Measurements from ENCODE around the gene FNBP1. TPM values are rescaled to one million over a fixed set of nuclear protein-coding genes. Genes with fewer than 3 reads are reported as not detected.
"Not testable (repeated sequence)": the region's sequence is repeated elsewhere in the genome, so short reads cannot be mapped to it uniquely, and the experiment has no call there.

The FNBP1 gene
- total RNA-seq, 1 experiment from 2014 or later = 15.8 TPM

DNA sequence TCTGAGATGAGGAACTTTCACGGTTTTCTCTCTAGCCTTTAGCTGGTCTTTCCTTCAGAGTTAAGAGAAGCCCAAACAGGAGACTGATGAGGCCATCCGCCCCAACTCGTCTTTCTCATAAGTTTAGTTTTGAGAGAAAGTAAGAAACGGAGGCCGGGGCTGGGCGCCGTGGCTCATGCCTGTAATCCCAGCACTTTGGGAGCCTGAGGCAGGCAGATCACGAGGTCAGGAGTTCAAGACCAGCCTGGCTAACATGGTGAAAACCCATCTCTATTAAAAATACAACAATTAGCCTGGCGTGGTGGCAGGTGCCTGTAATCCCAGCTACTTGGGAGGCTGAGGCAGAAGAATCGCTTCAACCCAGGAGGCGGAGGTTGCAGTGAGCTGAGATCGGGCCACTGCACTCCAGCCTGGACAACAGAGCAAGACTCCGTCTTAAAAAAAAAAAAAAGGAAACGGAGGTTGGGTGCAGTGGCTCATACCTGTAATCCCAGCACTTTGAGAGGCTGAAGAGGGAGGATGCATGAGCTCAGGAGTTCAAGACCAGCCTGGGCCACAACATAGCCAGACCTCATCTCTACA, 152.2 kb downstream of the FNBP1 start:
- not testable (repeated sequence) for DNase-seq (ENCODE audit: low read depth)

DNA sequence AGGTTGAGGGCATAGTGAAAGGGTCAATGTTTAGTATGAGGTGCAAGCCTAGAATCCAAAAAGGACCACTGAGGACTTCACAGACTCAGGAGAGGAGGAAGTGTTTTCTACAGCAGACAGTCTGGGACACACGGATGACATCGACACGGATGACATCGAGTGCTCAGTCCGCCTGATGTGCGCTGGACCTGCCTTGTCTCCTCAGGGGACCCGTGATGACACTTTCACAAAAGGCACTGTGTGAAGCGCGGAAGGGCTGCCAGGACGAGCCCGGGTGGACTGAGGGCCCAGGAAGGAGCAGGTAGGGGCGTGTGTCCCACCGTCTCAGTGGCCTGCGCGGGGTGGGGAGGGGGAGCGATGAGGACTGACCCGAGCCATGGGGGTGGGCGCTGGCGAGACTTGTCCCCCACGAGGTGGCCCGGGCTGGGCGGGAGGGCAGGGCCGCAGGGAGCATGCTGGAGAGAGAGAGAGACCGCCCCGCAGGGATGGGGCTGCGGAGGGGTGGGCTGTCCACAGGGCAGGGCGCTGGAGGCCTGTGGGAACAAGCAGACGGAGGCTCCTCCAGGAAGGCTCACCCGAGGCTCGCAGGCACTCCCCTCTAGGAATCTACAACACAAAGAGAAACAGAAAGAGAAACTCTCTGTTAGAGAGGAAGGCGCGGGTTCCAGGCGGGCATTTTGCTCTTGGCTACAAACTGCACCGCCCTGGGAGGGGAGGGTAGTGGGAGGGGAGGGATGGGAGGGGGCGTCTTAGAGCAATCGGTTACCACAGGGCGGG, 152.9 kb downstream of the FNBP1 start:
- DNase-seq (ENCODE audit: low read depth) = no peak

DNA sequence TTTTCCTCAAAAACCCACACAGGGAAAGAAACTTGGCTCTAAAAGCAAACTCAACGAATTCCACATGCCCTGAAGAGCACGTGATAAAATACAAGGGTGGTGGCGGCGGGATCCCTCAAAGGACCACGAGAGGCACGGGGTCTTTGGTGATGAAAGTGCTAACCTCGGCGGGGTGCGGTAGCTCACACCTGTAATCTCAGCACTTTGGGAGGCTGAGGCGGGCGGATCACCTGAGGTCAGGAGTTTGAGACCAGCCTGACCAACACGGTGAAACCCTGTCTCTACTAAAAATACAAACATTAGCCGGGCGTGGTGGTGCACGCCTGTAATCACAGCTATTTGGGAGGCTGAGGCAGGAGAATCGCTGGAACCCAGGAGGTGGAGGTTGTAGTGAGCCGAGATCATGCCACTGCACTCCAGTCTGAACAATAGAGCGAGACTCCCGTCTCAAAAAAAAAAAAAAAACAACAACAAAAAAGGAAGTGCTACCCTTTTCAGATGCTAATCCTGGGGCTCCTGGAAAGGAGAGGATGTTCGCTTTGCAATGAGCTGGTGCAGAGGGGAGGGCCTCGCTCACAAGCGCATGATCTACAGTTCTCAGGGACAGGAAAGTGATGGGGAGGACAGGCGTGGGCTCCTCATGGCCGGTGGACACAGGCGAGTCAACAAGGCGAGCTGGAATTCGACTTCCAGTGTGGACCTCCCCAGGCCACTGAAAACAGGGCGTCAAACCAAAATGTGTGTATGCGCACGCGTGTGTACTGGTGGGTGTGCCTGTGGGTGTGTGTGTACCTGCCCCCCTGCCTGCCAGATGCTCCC, 153.7 kb downstream of the FNBP1 start:
- DNase-seq (ENCODE audit: low read depth) = no peak

DNA sequence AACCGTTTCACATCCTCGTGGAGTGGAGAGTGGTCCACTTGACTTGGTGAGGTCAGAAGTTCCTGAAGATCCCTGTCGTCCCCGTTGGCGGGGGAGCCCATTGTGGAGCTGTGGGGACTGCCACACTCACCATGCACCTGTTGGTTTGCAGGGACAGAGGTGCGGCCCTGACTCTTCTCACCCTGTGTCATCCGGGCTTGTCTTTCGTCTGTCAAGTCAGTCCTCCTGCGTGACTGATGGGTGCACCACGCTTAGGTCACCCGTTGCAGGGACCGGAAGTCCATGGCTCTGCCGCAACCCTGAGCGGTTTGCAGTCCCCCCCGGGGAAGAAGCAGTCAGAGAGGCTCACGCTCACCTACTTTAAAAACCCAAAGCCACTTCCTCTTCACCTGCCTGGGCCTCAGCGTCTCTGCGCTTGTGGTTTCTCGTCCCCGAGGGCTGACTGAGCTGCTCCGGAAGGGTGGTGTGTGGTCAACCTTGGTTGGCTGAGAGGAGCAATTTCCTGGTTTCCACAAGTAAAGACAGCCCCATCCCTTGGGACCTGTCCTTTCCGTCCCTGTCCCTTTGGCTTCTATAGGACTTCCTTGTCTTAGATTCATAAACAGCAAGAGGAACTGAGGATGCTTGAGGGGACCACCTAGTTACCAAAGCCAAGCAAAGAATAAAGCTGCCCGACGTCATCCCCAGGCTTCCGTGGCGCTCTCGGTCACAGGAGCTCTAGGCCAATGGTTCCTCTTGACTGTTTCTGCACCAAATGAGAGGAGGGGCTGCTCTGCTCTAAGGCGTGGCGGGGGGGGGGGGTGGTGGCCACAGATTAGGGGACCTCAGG, 154.5 kb downstream of the FNBP1 start:
- no peak for DNase-seq (ENCODE audit: low read depth)

DNA sequence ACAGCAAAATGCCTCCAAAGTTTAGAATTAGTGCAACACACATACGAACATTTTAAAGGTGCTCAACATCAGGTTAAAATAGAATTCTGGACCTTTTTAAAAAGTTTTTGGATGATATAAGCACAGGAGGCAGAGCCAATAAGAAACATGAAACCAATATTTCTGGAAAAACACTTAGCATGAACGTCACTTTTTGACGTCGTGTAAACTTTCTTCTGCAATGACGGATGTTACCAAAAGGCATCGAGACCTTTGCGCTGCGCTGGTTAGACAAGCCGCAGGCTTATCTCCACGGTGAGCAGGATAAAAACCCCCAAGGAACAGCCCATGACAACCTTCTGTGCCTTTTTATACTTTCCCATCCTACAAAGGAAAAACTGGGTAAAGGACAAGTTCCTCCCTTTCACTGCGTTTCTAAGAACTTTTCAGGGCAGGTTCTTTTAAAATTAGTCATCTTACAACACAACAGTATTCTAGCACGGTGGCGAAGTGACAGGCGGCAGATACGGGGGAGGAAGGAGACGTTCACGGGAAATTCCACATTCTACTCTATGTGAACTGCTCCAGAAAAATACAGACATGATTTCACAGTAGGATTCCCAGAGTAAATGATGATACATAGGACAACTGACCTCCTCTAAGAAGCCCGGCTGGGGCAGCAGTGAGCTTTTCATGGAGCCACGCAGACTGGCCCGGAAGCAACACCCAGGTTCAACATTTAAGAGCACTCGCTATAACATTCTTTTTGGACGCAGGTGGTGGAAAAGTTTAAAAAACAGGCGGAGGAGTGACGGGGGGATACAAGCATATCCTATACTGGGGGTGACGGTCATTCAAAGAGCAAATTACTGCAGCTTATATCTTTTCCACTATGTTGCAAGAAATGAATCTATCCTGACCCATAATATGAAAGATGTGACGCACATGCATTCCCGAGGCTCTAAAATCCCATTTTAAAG, 155.4 kb downstream of the FNBP1 start:
- DNase-seq (ENCODE audit: low read depth) = peak; percentile 65

DNA sequence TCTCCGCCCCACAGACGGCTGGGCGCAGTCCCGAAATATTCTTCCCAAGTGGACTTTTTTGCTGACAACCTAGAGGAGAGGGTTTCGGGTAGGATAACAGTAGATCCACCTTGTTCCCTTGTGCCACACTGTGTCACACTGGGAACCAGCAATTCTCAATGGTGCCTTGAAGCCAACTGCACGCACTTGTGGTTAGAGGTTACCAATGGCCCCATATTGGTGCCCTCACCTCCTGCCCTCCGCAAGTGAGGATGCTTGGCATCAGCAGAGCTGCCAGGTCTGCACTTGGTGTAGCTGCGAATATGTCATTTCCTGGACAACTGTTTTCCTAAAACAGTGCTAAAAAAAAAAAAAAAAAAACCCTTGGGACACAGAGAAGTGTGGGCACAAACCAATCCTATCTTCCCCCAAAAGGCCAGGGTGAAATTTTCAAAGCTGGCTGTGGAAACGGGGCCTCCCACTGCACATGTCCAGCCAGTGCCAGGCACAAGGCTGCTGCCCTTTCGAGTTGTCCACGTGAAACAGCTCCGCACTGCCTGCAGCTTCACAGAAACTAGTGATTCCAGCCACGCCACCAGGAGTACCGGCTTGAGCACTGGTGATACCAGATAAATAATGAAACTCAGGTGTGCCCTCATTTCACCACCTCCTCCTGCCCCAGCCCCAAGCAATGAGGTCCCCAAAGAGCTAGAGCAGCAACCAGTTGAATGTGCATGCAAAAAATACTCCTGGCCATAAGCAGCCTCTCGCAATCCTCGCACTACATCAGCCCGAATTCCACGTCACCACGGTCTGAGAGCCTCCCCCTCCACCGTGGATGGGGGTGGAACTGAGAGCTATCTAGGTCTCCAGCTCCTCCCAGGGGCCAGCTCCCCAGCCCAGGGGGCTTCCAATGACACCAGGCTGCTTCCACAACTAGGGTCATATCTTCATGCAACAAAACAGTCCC, 156.5 kb downstream of the FNBP1 start:
- no peak for DNase-seq (ENCODE audit: low read depth)

DNA sequence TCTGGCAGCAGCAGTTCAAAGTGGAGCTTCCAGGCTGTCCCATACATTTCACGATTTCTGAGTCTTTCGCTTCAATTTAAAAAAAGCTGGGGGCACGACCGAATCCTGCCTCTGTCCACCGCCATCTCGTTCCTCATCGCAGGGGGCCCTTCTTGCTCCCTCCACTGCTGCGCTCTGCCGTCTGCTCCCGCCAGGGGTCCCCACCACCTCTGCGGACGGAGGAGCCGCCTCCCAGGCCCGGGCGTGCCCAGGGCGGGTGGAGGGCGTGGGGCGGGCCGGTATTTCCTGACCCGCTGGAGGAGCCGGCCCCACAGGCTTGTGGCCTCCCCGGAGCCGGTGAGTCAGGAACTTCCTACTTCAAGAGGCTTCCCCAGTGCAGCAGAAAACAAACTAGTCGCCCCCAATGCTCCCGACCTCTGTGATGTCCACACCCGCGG, 157.3 kb downstream of the FNBP1 start:
- DNase-seq (ENCODE audit: low read depth) = peak; percentile 98

DNA sequence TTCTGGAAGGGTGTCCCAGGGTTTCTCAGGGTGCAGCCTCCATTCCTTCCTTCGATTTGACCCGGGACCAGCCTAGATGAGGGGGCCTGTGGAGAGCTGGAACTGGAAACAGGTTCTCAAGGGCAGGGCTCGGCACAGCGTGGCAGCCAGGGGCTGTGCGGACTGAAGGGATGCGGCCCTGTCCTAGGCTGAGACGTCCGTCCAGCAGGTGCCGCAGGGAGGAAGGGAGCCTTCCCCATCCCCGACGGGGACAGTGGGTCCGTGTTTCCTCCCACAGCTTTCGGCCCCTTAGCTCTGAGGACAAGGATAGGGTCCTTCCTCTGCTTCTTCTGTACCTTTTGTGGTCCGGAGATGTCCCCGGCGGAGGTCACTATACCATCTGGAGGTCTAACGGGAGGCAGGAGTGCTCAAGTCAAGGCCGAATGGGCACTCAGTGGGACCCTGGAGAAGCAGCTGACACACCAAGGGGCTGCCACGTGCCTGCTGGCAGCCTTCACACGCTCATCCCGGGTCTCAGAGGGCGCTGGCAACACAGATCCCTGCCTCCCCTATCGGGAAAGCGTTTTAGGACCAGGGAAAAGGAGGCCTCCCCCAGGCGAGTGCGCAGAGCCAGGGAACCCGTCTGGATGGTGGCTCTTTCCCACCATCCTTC, 157.8 kb downstream of the FNBP1 start:
- DNase-seq (ENCODE audit: low read depth) = peak; percentile 31

DNA sequence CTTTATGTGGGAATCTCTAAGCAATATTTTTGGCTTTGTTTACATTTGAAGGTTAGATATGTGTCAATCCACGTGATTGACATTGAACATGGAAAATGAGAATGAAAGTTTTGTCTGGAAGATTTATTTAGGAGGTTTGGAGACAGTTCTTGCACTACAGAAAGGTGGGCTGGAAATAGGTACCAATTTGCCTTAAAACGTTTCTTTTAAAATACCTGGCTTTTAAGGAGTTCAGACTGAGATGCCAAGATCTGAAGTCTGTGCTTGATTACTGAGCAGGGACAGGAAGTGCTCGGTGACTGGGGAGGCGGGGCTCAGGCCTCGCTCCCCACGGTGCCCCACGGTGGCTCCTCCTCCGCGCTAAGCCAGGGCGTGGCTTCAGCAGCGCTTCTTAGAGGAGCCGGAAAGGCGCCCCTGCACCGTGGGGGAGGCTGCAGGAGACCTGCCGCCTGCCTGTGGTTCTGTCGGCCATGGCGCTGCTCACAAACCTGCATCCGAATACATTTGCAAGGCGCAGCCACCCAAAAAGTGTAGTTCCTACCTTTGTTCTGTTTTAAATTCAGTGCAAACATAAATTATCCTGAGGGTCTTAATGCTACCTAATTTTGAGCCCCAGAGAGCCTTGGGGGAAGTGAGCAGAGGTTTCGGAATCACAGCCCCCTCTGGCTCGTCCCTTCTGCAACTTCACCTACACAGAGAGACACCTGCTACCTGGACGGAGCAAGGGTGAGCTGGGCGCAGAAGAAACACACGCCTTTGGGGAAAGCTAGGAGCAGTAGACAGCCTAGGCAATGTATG, 158.6 kb downstream of the FNBP1 start:
- DNase-seq (ENCODE audit: low read depth) = peak; percentile 95

DNA sequence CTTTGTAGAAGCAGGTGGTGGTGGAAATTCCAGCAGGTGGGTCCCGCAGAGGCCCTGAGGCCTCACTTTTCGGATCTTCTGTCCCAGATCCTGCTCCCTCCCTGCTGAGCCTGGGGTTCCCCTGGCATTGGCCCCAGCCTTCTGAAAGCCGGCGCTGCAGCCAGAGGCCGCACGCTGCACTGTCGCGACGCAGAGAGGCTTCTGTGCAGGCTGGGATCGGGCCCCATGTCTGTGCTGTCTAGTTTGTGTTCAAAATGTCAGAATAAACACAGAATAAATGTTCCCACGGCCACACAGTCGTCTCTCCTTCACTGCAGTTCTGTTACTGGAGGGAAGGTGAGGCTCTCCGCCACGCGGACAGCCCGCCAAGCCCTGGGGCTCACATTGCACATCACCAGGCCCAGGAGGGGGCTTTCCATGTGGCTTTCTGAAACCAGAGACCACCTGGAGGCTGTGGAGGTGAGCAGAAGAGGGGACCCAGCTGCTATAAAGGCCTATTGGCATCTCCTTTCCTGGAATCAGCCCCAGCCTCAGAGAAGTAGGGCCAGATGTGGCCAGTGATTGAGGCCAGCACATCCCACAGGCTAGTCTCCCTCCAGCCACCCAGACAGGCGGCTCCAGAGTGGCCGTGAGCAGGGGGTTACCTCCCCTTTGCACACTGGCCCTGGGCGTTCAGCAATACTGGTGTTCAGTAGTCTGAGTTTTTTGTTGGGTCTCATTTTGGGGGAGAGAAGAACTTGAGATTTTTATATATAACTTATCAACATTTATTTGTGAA, 161.3 kb downstream of the FNBP1 start:
- no peak for DNase-seq (ENCODE audit: low read depth)

DNA sequence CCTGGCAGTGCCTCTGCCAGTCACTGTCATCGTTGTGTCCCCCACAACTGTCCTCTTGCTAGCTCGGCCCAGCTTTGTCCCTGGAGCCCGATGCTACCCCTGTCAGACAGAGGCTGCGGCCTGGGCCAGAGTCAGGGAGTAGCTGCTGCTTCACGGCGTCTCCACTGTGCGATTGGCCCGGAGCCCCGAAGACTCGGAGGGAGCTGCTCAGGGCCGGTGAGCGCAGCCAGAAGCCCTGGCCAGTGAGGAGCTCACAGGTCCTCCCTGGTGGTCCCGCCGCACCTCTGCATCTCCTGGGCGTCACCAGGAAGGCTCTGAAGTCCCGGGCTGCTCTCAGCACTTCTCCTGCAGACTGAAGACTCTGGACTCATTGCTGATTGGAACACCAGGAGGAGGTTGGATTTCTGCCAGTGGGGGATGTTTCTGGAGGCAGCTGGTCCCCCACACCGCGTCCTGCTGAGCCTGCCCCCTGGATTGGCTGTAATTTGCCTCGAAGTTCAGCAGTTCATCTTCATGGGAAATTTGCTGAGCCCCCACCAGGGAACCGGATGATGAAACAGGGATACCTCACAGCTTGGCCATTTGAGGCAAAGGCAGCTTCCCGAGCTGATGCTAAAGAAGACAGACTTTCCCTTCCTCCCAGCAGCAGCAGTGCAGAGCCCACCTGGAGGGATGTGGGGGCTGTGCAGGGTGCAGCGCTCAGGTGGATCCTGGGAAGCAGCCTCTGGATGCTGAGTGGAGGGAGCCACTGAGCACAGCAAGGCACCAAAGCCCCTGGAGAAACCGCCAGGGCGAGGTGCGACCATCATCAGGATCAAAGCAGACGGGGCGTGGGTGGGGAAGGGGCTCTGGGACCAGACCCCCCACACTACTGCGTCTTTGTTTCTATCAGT, 162.1 kb downstream of the FNBP1 start:
- DNase-seq (ENCODE audit: low read depth) = no peak

DNA sequence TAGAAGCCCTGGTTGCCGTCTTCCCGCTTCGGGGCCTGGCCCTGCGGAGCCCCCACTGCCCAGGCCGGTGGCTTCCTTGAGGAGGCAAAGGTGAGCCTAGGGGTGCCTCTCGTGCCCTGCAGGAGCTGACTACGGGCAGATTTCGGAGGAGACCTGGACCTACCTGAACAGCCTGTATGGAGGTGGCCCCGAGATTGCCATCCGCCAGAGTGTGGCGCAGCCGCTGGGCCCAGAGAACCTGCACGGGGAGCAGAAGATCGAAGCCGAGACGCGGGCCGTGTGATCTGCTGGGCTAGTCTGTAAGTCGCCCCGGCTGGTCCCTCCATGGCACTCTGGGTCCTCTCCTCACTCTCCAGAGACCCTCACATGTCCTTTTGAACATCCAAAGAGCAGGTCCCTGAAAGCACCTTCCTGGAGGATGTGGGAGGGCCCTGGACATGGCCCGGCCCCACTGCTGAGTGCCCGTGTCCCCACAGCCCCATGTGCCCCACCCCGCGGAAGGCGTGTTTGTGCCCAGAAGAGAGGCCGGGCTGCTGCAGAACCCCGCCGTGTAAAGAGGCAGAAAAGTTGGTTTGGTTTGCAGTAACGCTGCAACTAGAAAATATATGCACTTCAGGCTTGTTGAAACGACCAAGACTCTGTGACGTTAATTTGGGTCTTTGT, 162.9 kb downstream of the FNBP1 start:
- DNase-seq (ENCODE audit: low read depth) = no peak

DNA sequence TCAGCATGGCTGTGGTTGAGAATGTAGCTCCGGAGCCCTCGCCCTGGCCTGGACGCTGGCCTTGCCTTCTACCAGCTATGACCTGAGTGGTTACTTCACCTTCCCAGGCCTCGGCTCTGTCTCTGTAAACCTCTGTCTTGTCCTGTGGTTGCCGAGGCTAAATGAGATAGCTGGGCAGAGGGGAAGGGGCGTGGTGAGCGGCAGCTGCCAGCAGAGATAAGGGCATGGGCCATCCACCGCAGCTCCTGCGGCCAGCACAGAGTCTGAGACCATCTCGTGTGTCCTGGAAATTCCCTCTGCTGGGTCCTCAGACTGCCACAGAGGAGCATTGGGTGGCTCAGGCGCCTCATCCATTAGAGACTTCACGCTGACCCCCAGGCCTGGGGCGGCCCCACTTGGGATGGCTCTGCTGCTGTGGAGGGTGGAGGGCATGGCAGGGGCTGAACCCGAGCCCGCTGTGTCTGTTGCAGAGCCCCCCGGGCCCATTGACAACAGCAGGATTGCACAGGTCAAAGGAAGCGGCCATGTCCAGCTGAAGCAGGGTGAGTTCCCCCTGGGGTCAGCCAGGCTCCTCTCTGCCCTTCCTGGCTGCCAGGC, 163.8 kb downstream of the FNBP1 start:
- DNase-seq (ENCODE audit: low read depth) = no peak

DNA sequence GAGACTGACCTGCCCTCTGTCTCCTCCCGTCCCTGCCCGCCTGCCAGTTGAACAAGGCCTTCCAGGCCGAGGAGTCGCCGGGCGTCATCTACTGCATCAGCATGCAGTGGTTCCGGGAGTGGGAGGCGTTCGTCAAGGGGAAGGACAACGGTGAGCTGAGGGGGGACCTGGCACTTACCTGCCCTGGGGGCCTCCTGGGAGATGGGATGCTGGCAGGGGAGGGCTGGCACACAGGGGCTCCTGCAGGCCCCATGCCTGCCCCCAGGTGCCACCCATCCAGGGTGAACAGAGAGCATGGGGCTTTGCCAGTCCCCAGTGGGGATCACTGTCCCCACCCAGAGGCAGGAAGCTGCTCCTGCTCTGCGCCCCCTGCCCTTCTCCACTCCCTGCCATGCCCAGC, 164.7 kb downstream of the FNBP1 start:
- DNase-seq (ENCODE audit: low read depth) = no peak

DNA sequence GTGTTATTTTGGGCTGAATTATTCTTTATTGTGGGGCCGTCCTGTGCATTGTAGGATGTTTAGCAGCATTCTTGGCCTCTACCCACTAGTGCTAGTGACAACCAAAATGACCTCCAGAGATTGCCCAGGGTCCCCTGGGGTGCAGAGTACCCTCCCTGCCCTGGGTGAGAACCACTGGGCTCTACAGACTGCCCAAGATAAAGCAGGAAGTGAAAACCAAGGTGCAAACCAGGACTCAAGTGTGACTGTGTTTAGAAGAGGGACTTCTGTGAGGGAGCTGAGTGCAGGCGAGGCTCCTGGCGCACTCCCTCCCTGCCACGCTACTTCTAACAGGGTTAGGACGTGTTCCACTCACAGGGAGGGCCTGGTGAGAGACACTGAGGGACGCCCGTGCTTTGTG, 166.2 kb downstream of the FNBP1 start:
- DNase-seq (ENCODE audit: low read depth) = no peak
